GM21526 (cell line): ENCODE data around the gene CACNA2D3.

Source experiments
- ATAC-seq: cut with Tn5 transposase; IDR thresholded peaks from one replicate; pipeline ENCODE4 v1.9.1; 2021; ENCODE audit warnings: moderate library complexity; ENCODE audit not compliant: unreplicated experiment, low FRiP score

CACNA2D3 gene

DNA sequence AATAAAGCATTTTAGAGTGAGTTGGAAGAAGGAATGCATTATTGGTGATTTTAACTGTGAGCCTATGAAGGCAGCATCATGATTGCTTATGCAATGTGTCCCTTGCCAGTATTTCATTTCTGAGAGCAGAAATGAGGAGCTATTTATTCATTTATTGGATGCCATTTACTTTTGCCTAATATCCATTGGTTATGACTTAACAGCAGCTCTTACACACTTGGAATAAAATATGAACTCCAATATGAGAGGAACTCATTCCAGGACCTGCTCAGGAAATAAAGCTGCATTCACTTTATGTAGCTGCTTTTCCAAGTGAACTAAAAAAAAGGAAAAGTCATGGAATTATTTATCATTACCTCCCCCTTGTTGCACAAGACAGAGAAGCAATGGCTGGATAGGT lies 525.4 kb downstream of the CACNA2D3 start:
- no peak for ATAC-seq

DNA sequence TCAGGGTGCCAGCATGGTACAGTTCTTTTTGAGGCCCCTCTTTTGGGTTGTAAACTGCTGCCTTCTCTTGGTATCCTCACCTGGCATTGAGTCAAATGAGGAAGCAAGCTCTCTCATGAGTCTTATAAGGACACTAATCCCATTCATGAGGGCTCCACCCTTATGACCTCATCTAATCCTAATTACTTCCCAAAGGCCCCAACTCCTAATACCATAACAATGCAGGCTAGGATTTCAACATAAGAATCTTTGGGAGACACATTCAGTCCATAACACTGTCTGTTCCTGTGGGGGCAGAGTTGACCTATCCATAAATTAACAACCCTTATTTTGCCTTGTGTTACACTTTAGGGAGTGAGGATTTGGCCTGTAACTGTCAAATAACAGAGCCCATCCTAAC lies 527.2 kb downstream of the CACNA2D3 start:
- ATAC-seq: no peak

DNA sequence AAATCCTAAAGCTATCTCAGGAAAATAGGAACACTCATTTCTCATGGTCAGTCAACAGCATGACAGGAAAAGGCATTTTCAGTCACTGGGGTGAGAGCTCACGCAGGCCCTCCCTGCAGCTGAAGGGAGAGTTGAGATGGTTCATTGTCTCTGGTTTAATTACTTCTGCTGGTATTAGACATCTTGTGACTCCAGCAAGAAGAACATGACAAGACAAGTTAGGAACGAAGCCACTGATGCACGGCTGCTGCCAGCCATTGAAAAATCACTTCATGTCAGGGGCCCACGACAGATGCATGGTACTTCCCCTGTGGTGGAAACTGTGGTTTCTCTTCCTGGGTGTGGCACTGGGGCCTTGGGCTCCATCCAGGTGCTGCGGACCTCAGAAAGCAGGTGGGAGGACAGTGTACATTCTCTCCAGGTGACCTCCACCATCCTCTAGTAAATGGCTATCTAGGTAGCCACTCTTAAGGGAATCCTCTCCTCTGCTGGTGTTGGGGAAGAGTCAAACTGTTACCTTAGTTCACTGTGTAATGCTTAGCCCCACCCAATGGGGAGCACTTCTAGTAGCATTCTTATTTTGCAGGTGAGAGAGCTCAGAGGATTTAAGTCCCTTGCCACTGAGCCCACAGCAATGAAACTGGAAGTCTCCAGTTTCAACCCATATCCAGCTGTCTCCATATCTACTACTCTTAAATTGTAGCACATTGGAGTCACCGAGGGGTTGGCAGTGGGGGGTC lies 531.3 kb downstream of the CACNA2D3 start:
- no peak for ATAC-seq

DNA sequence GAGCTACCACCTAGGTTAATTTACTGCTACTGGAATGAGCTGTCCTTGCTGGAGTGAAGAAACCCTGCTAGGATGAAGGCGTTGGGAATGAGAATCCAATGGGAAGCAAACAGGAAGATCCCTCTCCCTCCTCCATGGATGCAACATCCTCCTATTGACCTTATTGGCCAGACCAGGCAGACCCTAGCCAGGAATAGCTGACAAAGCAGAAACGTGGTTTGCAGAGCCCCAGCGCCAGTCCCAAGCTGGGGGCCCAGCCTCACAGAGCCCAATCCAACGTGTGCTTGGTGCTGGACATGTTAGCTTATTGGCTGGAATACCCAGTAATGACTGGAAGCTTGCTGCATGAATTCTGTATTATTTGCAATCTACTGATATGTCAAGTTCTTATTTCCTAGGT lies 532.4 kb downstream of the CACNA2D3 start:
- no peak for ATAC-seq

DNA sequence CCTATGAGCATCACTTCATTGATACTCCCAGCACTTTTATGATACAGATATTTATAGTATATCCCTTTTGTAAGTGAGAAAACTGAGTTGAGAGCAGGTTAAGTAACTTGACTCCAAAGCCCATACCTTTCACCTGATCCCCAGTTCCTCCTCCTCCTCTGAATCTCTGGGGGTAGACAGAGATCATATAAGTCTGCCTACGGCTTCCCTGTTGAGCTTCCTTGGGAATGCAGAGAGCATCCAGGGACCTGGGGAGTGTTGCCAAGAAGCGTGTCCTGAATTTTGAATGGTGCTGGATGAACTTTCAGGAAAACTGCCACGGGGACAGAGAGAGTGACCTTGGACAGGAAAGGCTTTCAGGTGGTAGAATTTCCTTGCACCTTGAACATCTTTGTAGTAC lies 537.0 kb downstream of the CACNA2D3 start:
- ATAC-seq: no peak

DNA sequence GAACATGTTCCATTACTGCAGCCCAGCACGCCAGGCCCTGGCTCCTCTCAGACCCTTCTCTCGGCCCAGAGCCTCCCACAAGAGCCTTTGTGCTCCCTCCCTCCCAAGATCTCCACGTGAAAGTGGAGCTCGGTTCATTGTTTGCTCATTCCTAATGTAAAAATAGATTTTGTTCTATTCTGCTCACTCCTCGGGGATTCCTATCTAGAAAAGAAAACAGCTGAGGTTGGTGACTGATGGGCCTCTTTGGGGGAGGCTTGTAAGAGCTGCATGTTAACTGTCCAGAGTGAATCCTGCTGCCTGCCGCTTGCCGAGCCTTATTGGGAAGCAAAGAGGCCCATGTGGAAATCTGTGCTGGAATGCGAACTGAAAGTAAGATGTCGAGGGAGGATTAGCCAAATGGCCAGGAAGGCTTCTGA lies 538.4 kb downstream of the CACNA2D3 start:
- ATAC-seq: no peak

DNA sequence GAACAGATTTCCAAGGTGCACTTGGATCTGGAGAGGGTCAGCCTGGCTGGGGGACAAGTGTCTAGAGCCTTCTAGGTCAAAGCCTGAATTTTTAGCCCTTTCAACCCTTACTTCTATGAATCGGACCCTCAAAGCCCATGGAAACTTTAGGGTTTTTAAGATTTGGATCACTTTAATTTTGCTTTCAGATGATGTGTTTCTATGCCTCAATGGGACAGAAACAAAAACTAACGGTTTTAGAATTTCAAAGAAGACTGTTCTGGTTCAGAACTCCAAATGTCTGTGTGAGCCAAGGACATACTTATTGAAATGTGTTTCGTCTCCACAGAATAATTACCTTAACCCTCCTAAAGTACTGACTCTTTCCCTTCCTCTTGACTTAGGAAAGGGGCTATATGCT lies 538.8 kb downstream of the CACNA2D3 start:
- no peak for ATAC-seq

DNA sequence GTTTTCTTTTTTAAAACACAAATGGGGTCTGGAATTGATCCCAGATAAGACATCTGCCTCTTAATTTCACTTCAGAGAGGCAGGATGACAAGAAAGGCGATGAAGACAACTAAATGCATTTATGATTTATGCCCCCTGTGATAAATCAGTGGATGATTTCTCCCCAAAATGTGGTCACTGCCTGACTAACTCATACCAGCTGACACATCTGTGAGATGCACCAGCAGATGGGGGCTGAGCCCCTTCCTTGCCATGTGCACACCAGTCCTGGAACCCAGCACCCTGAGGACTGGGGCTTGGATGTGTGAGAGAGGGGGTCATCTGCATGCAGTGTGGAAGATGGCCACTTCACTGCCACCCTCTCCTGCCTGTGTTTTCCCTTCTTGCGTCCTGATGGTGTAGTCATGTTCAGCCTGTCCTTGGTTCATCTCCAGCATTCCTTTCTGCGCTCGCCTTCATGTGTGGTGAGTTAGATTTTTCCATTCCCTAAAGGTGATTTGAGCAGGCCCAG lies 541.2 kb downstream of the CACNA2D3 start:
- no peak for ATAC-seq

DNA sequence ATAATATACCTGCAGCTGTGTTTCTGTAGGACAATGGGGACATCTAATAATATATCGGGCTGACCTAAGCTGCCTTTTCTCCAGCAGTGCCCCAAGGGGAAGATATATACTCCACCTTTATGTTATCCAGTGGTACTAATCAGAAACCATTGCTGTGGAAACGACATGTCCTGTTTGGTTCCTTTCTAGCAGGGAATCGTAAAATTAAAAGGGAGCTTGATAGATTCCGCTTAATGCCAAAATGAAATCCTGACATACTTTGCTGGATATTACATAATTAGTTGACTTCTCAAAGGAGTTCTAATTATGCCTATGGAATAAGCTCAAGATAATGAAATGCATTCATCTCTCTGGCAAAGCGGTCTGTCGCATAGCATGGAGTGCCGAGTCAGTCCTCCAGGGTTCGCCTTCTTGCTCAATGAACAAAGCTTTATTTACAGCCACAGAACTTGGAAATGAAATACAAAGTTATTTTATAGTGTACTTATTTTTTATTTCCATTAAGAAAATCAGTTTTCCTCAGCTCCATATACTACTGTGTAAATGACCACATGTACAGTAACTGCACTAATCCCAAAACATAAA lies 542.8 kb downstream of the CACNA2D3 start:
- no peak for ATAC-seq

DNA sequence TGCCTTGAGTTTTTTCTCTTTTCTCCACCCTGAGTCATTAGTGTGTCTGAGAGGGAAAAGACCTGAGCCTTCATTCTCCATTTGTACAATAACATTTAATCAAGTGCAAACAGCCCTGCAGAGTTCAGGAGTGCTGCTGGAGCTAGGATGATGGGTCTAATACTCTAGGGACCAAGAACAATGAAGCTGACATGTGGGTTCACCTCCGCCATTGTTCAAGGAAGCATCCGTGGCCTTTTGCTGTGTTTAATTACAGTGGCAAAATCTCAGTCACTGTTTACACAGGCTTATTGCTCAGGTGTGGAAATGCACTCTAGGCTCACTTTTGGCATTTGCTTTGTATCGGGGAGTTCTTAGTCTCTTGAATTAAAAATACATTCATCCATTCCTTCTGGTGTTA lies 545.9 kb downstream of the CACNA2D3 start:
- no peak for ATAC-seq

DNA sequence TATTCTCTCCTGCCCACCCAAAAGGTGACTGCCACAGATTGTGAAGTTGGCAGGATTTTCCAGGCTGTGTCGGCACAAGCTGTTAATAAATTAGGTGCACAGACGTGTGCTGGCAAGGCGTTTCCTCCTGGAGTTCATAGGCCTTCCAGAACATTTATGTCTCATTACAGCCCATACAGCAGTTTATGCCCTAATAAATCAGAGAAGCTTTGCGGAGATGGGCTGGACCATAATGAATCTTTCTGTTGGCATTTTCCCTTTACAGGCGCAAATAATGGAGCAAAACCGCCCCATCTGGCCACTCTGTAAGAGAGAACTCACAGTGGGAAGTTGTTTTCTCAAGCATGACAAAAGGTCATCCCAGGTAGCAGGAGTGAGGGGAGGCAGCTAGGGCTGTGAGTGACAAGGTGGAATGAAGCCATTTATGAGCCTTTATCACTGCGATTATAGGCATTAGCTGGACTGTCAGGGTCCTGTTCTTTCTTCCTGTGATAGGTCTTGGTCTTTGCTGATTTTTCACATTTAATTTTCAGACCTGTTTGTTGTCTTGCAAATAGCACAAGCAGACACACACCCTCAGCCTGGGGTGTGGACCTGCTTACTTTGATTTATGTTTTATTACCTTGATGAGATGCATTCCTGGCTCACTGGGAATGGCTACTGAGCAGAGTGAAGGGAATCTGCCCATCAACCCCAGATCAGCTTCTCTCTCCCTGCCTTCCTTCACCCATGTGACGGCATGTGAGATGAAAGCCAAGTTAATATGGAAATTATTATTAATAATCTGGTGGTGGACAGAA lies 548.0 kb downstream of the CACNA2D3 start:
- ATAC-seq: no peak

DNA sequence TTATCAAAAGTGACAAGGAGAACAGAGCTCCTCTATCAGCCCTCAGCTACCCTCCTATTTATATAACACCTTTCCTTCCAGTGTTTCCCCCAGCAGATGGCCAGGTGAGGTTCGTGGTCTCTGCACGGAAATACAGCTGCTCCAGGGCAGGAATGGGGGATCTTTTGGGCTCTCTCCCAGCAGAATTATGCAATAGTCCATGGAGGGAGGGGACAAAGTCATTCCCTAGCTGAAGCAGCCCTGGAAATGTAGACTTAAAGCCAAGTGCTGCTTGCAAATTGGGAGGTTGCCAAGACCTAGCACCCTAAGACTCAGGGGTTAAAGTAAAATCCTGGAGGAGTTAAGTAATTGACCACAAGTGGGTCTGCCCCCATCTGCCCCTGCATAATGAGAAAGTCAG lies 549.2 kb downstream of the CACNA2D3 start:
- ATAC-seq: no peak

DNA sequence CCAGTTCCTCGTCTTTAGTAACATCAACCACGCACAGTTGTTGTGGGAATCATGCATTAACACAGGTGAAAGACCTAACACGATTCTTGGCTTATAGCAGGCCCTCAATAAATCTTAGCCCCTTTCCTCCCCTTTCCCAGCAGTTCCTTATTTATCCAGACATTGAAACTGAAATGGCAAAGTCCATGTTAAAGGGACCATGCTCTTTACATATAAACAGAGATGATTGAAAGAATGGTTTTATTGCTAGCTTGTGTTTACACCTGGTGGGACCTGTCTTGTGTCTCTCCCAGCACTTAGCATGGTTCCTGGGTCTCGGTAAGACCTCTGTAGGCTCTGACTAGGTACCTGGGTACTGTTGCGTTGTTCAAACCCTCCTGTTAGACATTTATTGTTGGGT lies 553.7 kb downstream of the CACNA2D3 start:
- ATAC-seq: no peak

DNA sequence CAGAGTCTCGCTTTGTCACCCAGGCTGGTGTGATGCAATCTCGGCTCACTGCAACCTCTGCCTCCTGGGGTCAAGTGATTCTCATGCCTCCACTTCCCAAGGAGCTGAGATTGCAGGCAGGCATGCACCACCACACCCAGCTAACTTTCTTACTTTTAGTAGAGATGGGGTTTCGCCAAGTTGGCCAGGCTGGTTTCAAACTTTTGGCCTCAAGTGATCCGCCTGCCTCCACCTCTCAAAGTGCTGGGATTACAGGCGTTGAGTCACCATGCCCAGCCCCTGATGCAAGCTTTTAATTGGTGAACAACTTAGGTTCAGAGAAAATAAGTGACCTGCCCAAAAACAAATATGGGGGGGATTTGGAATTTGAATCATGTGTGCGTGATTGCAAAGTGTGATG lies 559.4 kb downstream of the CACNA2D3 start:
- ATAC-seq: no peak

DNA sequence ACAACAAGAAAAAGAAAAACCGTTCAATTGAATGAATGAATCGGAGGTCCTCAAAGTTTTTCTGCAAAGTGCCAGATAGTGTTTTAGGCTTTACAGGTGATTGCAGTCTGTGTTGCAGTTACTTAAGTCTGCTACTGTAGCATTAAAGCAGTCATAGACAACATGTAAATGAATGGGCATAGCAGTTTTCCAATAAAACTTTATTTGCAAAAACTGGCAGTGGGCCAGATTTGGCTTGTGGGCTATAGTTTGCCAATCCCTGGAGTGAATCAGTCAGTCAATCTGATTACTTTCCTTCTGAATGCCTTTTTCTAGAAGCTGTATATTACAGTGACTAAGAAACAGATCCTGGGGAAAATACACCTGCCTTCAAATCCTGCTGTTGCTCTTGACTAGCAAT lies 562.9 kb downstream of the CACNA2D3 start:
- no peak for ATAC-seq

DNA sequence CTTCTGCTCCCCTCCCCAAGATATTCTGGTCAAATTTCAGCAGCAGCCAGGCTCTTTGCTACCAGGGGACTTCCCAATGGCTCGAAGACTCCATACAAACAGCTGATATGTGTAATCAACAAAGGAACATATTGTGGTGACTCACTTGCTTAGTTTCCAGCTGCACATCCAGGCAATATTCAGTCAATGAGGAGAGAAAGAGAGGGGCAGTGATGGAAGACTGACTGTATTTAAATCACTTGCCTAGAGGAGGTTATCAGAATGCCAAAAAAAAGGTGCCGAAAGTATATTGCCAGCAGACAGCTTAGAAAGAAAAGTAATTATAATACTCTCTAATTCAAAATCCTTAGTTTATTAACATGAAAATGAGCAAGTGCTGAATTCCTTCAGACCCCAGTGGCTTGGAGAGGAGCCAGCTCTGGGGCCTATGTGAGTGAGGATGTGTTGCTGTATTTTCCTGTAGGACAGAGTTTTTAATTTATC lies 569.0 kb downstream of the CACNA2D3 start:
- no peak for ATAC-seq

DNA sequence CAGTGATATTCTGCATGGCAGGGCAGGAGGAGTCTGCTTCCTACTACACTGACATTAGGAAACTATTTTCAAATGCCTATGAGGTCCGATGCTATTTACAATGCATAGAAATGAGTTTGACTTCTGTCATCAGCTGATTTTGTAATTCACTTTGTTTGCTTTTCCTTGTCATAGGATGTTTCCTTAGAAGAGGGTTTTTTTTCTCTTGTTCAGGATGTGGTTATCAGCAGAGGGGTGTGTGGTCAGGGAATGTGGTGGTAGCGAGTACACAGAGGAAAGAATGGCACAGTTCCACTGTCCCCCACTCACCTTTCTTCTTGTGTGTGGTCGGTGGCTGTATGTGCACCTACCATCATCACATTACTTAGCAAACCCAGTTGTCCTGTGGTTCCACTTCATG lies 574.0 kb downstream of the CACNA2D3 start:
- ATAC-seq: no peak

DNA sequence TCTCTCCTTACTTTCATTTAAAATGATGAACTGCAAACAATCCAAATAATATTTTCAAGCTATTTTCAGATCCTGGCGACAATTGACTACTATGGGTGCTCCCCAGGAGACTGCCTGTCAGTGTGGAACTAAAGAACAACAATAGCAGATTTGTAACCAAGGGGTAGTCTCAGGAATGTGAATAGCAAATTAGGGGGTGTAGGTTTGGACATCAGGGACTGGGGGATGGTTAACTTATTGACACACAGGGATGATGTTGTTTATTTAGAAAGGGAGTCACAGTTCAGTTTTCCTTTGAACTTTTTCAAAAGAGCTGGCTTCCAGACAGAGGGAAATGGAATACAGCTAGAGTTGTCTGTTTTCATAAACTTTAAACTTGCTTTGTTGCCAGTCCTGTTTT lies 575.7 kb downstream of the CACNA2D3 start:
- ATAC-seq: no peak

DNA sequence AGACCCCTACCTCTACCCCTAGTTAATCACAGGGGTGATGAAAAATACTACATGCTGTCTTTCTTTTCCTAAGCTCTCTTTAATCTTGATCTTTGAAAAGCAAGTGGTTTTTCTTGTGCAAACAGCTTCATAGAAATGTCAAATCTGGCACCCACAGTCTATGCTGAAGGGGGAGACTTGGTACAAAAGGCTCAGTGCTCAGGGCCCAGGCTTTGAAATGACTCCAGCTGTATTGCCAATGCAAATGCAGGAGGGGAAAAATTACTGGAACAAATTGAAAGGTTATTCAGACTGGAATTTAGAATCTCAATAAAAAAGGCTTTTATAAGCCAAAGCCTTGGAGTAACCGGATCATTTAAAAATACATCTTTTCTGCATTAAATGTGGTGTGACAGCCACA lies 581.6 kb downstream of the CACNA2D3 start:
- ATAC-seq: no peak

DNA sequence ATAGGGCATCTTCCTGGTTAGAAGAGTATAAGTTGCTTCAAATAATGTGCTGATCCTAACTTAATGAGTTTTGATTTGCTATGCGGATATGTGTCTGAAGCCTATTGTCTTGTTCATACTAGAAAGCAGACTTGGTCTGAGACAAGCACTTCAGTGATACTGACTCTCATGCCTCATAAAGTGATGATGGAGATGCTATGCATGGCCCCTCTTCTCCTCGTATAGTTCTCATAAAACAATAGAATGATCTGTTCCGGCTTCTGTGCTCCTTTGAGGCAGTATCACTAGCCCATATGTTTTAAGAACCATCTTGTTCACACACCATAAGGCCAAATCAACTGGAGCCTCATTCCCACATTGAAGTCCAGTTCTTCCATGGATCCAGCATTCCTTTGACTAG lies 583.4 kb downstream of the CACNA2D3 start:
- no peak for ATAC-seq

DNA sequence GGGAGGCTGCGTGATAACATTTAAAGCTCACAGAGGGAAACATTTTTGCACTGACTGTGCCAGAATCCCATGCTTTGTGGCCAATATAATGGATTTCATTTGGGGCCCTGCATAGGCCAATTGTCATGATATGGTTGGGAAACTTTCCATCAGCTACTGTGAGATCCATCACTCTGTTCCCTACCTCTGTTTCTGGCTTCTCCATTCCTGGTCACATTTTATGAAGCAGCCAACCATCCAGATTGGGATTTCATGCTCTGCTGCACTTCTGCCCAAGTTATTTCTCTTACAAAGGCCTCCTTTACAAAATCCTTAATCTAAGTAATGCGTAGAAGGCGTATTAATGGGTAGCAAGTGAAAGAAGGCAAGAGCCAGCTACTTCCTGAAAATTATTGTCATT lies 584.4 kb downstream of the CACNA2D3 start:
- ATAC-seq: no peak
